HG03460 (cell line): ENCODE results near the gene CFAP221.

Experiments
- ATAC-seq: cut with Tn5 transposase; IDR thresholded peaks from one replicate; pipeline ENCODE4 v1.9.1; 2021; ENCODE audit not compliant: unreplicated experiment

Gene CFAP221

DNA sequence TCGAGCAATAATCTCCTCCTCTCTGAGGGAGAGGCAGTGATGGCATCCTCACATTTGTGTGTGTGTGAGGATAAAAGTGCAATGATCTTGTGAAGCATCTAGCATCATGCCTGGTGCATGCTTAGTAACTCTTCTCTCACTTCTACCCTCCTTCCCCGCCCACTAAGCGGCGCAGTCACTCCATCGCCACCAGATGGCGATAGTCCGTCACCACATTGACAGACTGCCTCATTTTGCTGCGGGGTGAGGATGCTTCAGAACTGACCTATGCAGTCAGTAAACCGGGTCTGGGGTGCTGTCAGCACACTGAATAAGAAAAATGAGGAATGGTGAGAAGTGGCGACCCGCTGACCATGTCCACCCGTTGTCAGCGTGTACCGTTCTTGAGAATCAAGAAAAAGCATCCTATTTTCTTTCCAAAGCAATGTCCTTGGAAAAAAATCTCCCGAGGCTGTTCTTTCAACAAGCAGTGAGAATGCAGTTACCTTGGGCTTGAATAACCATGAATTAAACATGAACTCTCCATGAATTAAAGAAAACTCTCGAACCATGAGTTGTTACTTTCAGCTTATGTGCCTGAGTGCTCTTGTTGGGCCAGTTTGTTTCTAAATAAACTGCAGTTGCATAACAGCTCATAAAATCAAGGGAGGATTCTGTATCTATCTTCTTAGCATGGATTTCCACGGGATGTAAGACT, 97.5 kb downstream of the CFAP221 start:
- ATAC-seq: peak; percentile 96

DNA sequence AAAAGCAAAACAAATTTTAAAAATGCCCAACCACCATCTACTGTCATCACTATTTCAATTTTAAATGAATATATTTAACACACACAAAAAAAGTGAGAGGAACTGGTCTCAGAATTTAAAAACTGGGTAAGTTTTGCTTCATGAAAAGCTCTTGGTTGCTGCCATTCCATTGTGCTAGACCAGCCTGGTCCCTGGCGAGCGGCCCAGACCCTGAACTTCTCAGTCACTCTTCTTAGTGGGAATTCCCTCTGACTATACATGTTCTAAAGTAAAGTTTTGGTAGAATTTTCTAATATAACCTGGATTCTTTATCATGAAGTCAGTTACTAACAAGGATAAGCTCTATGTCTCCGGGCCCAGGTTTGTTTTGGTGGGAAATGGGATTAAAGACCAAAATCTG, 99.9 kb downstream of the CFAP221 start:
- ATAC-seq: no peak

DNA sequence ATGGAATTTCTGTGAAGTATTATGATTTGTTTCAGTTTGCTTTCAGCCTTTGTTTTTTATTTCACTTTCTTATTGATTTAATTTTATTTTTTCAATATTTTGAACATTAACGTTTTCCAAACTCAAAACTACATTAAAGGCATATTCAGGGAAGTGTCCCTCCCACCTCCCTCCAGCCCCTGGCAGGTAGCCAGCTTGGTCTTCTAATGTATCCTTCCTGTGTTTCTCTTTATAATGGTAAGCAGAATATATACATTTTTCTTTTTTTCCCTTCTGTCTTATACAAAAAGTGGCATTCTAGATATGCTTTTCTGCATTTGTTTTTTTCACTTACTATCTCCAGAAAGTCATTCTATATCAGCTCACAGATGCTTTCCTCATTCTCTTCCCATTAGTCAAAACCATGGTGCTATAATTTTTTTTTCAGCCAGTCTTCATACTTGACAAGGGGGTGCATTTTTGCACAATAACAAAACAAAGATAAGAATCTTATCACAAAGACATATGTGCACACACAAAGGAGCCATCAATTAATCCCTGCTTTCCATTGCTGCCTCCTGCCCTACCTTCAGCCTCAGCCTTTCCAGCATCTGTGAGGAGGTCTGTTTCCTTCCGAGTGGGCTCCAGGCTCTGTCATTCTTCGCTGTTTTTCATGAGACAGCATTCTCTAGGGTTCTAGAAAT, 101.1 kb downstream of the CFAP221 start:
- ATAC-seq: no peak

- ATAC-seq: no peak
Observed at GRCh38 chr2:119646149-119646548, 101.9 kb downstream of the CFAP221 start.

DNA sequence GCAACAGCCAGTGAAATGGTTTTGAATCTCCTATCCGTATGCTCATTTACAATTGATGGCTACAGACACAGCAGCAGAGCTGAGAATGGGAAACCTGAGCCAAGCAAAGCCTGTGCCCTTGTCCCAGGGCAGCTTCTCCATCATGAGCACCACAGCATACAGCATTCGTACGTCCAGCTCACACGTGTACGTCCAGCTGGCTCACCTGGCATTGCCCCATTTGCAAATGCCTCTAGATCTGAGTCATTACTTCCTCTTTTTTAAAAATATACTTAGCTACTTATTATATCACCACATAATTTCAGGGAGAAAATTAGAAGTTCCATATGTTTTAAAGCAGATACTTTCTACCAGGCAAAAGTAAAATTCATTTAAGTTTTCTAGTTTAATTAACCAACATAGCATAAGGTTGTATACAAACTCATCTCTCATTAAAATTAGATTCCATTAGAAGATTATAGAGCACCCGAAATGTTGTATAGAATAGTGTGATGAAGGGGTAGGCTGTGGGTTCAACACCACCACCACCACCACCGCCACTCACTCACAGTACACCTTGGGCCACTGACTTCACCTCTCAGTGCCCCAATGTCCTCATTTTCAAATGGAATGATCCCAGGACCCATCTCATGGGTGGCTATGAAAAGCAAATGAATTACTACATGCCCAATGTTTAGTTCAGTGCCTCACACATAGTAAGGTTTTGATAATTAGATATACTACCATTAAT, 103.4 kb downstream of the CFAP221 start:
- ATAC-seq: peak; percentile 96

- no peak for ATAC-seq
Observed at GRCh38 chr2:119649364-119649917, 105.2 kb downstream of the CFAP221 start.

DNA sequence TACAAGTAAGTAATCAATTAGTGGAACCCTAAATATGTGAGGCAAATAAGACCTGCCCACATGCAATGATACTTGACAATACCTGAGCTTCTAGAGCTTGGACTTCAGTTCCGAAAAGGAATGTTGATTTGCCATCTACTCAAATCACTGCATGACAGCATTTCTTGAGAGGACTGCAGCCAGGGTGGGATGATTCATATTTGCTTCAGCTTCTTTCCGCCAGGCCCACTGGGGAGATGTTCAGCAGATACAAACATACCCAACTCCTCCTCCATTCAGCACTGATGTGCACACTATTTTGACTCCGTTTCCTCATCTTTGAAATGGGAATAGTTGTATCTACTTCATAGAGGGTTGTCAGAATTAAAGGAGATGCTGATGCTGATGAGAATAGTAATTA, 106.0 kb downstream of the CFAP221 start:
- ATAC-seq: no peak

DNA sequence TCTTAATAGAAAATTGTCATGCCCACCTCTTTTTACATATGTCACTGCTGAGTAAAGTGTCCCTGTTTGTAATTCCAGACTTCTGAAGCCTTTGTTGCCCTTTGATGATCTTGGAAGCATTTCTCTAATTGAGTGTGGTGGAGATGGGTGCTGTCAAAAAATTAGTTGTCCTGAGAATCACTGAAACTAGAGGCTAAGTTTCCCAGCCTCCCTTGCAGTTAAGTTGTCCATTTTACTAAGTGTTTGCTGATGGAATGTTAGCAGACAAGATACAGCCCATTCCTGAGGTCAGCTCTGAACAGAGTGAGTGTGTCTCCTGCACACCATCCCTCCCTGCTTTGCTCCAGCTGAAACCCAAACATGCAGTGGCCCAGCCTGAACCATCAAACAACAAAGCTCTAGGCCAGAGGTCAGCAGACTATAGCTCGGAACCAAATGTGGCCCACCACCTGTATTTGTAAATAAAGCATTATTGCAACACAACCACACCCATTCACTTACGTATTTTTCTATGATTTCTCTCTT, 106.7 kb downstream of the CFAP221 start:
- no peak for ATAC-seq

GRCh38 chr2:119657466-119658145, 113.4 kb downstream of the CFAP221 start:
- no peak for ATAC-seq

DNA sequence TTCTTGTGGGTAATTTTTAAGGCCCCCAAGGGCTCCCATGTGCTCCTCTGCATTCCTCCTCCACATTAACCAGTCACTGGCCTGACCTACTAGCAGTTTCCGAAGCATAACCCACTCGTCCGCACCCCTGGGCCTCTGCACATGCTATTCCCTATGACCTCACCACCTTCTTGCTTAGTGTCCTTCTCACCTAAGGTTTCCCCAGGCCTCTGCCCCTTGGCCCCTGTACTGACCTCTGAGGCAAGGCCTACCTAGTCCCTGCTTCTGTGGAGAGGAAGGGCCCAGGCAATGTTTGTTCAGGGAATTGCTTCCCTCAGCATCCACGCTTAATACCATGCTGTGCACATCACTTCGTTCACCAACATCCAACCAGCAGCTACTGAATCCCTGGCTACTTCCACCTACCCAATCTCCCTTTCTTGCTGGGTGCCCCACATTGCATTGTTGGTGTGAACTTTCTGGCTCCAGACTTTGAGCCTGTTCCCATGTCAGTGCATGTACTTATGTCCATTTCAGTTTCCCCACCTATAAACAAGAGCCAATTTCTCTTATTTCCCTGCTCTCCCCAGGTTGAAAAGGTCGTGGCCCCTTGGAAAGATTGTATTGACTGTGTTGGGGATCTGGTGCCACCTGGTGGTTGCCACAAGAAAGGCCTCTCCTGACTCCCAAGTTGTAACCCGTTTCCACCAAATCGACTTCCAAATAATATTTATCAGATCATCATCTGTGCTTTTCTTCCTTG, 115.5 kb downstream of the CFAP221 start:
- ATAC-seq: peak; percentile 54

DNA sequence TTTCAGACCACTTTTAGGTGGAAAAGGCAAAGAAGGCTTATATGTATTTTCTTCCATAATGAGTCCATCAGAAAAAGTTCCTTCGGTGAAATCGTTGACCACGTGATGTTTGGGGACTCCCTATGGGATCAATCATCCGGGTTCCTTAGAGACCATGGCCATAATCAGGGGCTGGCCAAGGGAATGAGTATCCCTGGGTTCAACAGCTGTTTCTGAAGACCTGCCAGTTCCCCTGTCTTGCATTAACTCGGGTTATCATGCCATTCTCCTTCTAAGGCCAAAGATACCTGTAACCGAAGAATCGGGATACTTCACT, 116.1 kb downstream of the CFAP221 start:
- ATAC-seq: no peak

DNA sequence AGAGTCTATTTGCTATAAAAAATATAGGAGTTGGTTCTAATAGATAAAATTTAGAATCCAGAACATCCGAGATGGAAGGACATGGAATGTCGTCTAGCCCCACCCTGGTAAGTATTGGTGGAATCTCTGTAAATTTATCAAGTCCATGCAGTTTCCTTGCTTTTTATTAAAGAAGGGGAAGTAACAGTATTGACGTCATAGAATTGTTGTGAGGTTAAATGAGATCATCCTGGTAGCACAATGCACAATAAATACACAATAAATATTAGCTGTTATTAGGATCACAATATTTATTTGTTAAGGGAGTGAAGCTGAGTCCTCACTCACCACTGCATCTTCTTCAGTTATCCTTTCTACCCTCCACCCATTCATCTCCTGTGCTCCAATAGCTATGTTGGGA, 118.0 kb downstream of the CFAP221 start:
- no peak for ATAC-seq

GRCh38 chr2:119668546-119668945, 124.3 kb downstream of the CFAP221 start:
- no peak for ATAC-seq

- no peak for ATAC-seq
Observed at GRCh38 chr2:119671016-119671415, 126.8 kb downstream of the CFAP221 start.

GRCh38 chr2:119671752-119672151, 127.5 kb downstream of the CFAP221 start:
- no peak for ATAC-seq

GRCh38 chr2:119672161-119672862, 128.1 kb downstream of the CFAP221 start:
- ATAC-seq: no peak

DNA sequence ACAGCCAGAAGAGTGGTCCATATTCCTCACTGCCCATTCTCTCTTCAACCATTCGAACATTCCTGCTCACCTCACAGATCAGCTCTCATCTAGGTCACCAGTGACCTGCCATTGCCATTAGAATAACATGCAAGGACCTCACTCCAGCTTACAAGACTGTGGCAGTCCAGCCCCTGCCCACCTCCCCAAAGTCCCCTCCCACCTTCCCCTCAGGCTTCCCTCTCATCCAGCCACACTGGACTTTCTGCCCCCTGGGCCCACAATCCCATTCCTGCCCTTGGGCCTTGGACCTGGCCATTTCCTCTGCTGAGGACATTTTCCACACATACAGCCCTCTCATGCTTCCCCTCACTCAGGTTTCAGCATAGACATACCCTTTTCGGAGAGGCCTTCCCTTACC, 129.5 kb downstream of the CFAP221 start:
- ATAC-seq: no peak

GRCh38 chr2:119674711-119675500, 130.7 kb downstream of the CFAP221 start:
- ATAC-seq: no peak

- no peak for ATAC-seq
Observed at GRCh38 chr2:119678021-119678656, 133.9 kb downstream of the CFAP221 start.
